Measurements from ENCODE around the gene FGFR2.

Gene FGFR2

DNA sequence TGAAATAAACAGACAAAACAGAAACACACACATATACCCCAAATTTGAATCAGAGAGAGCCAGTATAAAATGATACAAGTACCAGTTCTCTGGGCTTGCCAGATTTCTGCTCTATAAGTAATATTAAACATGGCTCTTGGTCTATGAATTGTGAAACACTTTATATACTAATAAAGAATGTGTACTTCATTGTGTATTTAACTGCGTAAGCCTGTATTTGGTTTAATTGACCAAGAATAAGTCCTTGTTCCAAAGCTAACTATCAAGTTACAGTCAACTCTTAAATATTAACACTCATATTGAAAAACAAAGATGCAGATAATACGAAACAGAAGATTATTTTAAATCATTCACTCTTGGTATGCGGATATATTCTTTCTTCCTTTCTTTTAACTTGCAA, 8.7 kb downstream of the FGFR2 start:
- Histone ChIP-seq H3K4me1 (ENCODE audit: control insufficient read depth, insufficient read depth, low read length) (peaks cover 28% of the 10 kb centered on the region), H3K36me3 (ENCODE audit: control insufficient read depth, insufficient read depth, low read length) (peaks cover 49% of the 10 kb centered on the region), H3K27ac (ENCODE audit: insufficient read depth, low read depth, low read length, poor library complexity, severe bottlenecking) (no peak overlapping the region), H3K4me3 (ENCODE audit: insufficient read depth, low read depth, low read length) (no peak overlapping the region), H3K9me3 (ENCODE audit: control insufficient read depth, low read length) (no peaks in the 10 kb centered on the region), H3K27me3 (ENCODE audit: control insufficient read depth, insufficient read depth, low read length, poor library complexity, severe bottlenecking) (no peaks in the 10 kb centered on the region)
- WGBS, 2 experiments = 94% methylated on average over 2 of the region's 3 CpGs

- Histone ChIP-seq H3K4me3 (ENCODE audit: insufficient read depth, low read depth, low read length) (no peak overlapping the region), H3K27me3 (ENCODE audit: control insufficient read depth, insufficient read depth, low read length, poor library complexity, severe bottlenecking) (no peaks in the 10 kb centered on the region), H3K27ac (ENCODE audit: insufficient read depth, low read depth, low read length, poor library complexity, severe bottlenecking) (no peak overlapping the region), H3K4me1 (ENCODE audit: control insufficient read depth, insufficient read depth, low read length) (peaks cover 28% of the 10 kb centered on the region), H3K36me3 (ENCODE audit: control insufficient read depth, insufficient read depth, low read length) (peaks cover 34% of the 10 kb centered on the region), H3K9me3 (ENCODE audit: control insufficient read depth, low read length) (no peaks in the 10 kb centered on the region)
- 93 to 96% methylated on average over 1 of the region's 1 CpG for WGBS, 2 experiments
Observed at GRCh38 chr10:121583857-121584256, 14.4 kb downstream of the FGFR2 start.

- Histone ChIP-seq H3K4me1 (ENCODE audit: control insufficient read depth, insufficient read depth, low read length) (peaks cover 30% of the 10 kb centered on the region), H3K27me3 (ENCODE audit: control insufficient read depth, insufficient read depth, low read length, poor library complexity, severe bottlenecking) (no peaks in the 10 kb centered on the region), H3K4me3 (ENCODE audit: insufficient read depth, low read depth, low read length) (no peak overlapping the region), H3K9me3 (ENCODE audit: control insufficient read depth, low read length) (no peaks in the 10 kb centered on the region), H3K36me3 (ENCODE audit: control insufficient read depth, insufficient read depth, low read length) (peaks cover 35% of the 10 kb centered on the region), H3K27ac (ENCODE audit: insufficient read depth, low read depth, low read length, poor library complexity, severe bottlenecking) (no peak overlapping the region)
- WGBS, 2 experiments = 92 to 93% methylated on average over 6 of the region's 6 CpGs
Observed at GRCh38 chr10:121583258-121583657, 15.0 kb downstream of the FGFR2 start.

- H3K27me3 ChIP-seq (ENCODE audit: control insufficient read depth, insufficient read depth, low read length, poor library complexity, severe bottlenecking) = no peaks in the 10 kb centered on the region
- H3K4me1 ChIP-seq (ENCODE audit: control insufficient read depth, insufficient read depth, low read length) = peaks cover 38% of the 10 kb centered on the region
- peaks cover 40% of the 10 kb centered on the region for H3K36me3 ChIP-seq (ENCODE audit: control insufficient read depth, insufficient read depth, low read length)
- WGBS, 2 experiments = 8% methylated on average over 22 of the region's 22 CpGs
- H3K27ac ChIP-seq (ENCODE audit: insufficient read depth, low read depth, low read length, poor library complexity, severe bottlenecking) = peak overlapping the region; percentile 69
- no peak overlapping the region for H3K4me3 ChIP-seq (ENCODE audit: insufficient read depth, low read depth, low read length)
- H3K9me3 ChIP-seq (ENCODE audit: control insufficient read depth, low read length) = no peaks in the 10 kb centered on the region
Observed at GRCh38 chr10:121580276-121581116, 17.7 kb downstream of the FGFR2 start.

DNA sequence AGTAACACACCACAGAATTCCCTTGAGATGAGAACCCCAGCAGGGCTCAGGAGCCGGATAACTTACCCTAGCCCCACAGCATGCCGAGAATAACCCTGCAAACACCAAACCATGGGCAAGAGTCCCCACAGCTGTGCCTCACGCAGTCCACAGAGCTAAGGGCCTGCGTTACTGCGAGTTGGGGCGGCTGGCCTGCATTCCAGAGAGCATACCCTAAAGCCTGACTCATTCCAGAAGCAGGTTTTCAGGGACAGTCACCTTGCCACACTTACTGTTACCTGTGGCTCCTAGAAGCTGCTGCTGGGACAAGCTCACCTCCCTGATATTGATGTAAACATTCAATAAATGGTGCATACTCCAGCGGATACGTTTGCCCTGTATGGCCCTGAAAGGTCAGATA, 18.6 kb downstream of the FGFR2 start:
- Histone ChIP-seq H3K27ac (ENCODE audit: insufficient read depth, low read depth, low read length, poor library complexity, severe bottlenecking) (peak overlapping the region; percentile 50), H3K27me3 (ENCODE audit: control insufficient read depth, insufficient read depth, low read length, poor library complexity, severe bottlenecking) (no peaks in the 10 kb centered on the region), H3K4me1 (ENCODE audit: control insufficient read depth, insufficient read depth, low read length) (peaks cover 41% of the 10 kb centered on the region), H3K36me3 (ENCODE audit: control insufficient read depth, insufficient read depth, low read length) (peaks cover 34% of the 10 kb centered on the region), H3K4me3 (ENCODE audit: insufficient read depth, low read depth, low read length) (no peak overlapping the region), H3K9me3 (ENCODE audit: control insufficient read depth, low read length) (no peaks in the 10 kb centered on the region)
- WGBS, 2 experiments = 42 to 43% methylated on average over 8 of the region's 8 CpGs

GRCh38 chr10:121578965-121579364, 19.3 kb downstream of the FGFR2 start:
- H3K36me3 ChIP-seq (ENCODE audit: control insufficient read depth, insufficient read depth, low read length) = peaks cover 32% of the 10 kb centered on the region
- WGBS, 2 experiments = 72 to 73% methylated on average over 8 of the region's 8 CpGs
- H3K9me3 ChIP-seq (ENCODE audit: control insufficient read depth, low read length) = no peaks in the 10 kb centered on the region
- peaks cover 42% of the 10 kb centered on the region for H3K4me1 ChIP-seq (ENCODE audit: control insufficient read depth, insufficient read depth, low read length)
- H3K4me3 ChIP-seq (ENCODE audit: insufficient read depth, low read depth, low read length) = no peak overlapping the region
- no peaks in the 10 kb centered on the region for H3K27me3 ChIP-seq (ENCODE audit: control insufficient read depth, insufficient read depth, low read length, poor library complexity, severe bottlenecking)
- no peak overlapping the region for H3K27ac ChIP-seq (ENCODE audit: insufficient read depth, low read depth, low read length, poor library complexity, severe bottlenecking)

GRCh38 chr10:121578298-121578697, 19.9 kb downstream of the FGFR2 start:
- 89 to 92% methylated on average over 9 of the region's 9 CpGs for WGBS, 2 experiments
- H3K36me3 ChIP-seq (ENCODE audit: control insufficient read depth, insufficient read depth, low read length) = peaks cover 26% of the 10 kb centered on the region
- H3K27ac ChIP-seq (ENCODE audit: insufficient read depth, low read depth, low read length, poor library complexity, severe bottlenecking) = no peak overlapping the region
- no peaks in the 10 kb centered on the region for H3K27me3 ChIP-seq (ENCODE audit: control insufficient read depth, insufficient read depth, low read length, poor library complexity, severe bottlenecking)
- H3K4me1 ChIP-seq (ENCODE audit: control insufficient read depth, insufficient read depth, low read length) = peaks cover 42% of the 10 kb centered on the region
- H3K9me3 ChIP-seq (ENCODE audit: control insufficient read depth, low read length) = no peaks in the 10 kb centered on the region
- H3K4me3 ChIP-seq (ENCODE audit: insufficient read depth, low read depth, low read length) = no peak overlapping the region

GRCh38 chr10:121577568-121577967, 20.7 kb downstream of the FGFR2 start:
- 90 to 91% methylated on average over 8 of the region's 8 CpGs for WGBS, 2 experiments
- Histone ChIP-seq H3K36me3 (ENCODE audit: control insufficient read depth, insufficient read depth, low read length) (peaks cover 21% of the 10 kb centered on the region), H3K4me1 (ENCODE audit: control insufficient read depth, insufficient read depth, low read length) (peaks cover 42% of the 10 kb centered on the region), H3K4me3 (ENCODE audit: insufficient read depth, low read depth, low read length) (no peak overlapping the region), H3K27ac (ENCODE audit: insufficient read depth, low read depth, low read length, poor library complexity, severe bottlenecking) (no peak overlapping the region), H3K27me3 (ENCODE audit: control insufficient read depth, insufficient read depth, low read length, poor library complexity, severe bottlenecking) (no peaks in the 10 kb centered on the region), H3K9me3 (ENCODE audit: control insufficient read depth, low read length) (no peaks in the 10 kb centered on the region)

DNA sequence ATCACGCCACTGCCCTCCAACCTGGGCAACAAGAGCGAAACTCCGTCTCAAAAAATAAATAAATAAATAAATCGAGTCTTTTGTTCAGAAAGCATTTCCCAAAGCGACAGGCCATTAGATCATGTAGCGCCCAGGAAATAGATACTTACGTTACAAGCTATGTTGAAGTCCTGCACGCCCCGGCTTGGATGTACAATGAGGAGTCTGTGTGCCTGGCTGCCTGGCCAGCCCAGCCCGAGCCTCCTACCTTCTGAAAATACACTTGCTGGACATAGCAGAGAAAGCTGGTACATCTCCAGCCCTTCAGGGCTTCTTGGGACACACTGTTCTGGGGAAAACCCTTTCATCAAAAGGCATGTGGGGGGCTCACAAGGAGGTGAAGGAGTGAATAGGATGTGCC, 22.1 kb downstream of the FGFR2 start:
- 96 to 97% methylated on average over 10 of the region's 10 CpGs for WGBS, 2 experiments
- Histone ChIP-seq H3K9me3 (ENCODE audit: control insufficient read depth, low read length) (no peaks in the 10 kb centered on the region), H3K27ac (ENCODE audit: insufficient read depth, low read depth, low read length, poor library complexity, severe bottlenecking) (no peak overlapping the region), H3K4me3 (ENCODE audit: insufficient read depth, low read depth, low read length) (no peak overlapping the region), H3K27me3 (ENCODE audit: control insufficient read depth, insufficient read depth, low read length, poor library complexity, severe bottlenecking) (no peaks in the 10 kb centered on the region), H3K36me3 (ENCODE audit: control insufficient read depth, insufficient read depth, low read length) (peaks cover 21% of the 10 kb centered on the region), H3K4me1 (ENCODE audit: control insufficient read depth, insufficient read depth, low read length) (peaks cover 35% of the 10 kb centered on the region)

GRCh38 chr10:121574519-121575166, 23.6 kb downstream of the FGFR2 start:
- Histone ChIP-seq H3K27ac (ENCODE audit: insufficient read depth, low read depth, low read length, poor library complexity, severe bottlenecking) (no peak overlapping the region), H3K36me3 (ENCODE audit: control insufficient read depth, insufficient read depth, low read length) (peaks cover 23% of the 10 kb centered on the region), H3K4me3 (ENCODE audit: insufficient read depth, low read depth, low read length) (no peak overlapping the region), H3K9me3 (ENCODE audit: control insufficient read depth, low read length) (no peaks in the 10 kb centered on the region), H3K4me1 (ENCODE audit: control insufficient read depth, insufficient read depth, low read length) (peaks cover 27% of the 10 kb centered on the region), H3K27me3 (ENCODE audit: control insufficient read depth, insufficient read depth, low read length, poor library complexity, severe bottlenecking) (no peaks in the 10 kb centered on the region)
- WGBS, 2 experiments = 82 to 83% methylated on average over 14 of the region's 14 CpGs
